ENCODE measurements around the gene RNF213. TPM values are rescaled to one million over a fixed set of nuclear protein-coding genes. Genes with fewer than 3 reads are reported as not detected.

Gene RNF213
- total and polyA plus RNA-seq, 4 donors = 18.2 to 104 (median 33.5) TPM

DNA sequence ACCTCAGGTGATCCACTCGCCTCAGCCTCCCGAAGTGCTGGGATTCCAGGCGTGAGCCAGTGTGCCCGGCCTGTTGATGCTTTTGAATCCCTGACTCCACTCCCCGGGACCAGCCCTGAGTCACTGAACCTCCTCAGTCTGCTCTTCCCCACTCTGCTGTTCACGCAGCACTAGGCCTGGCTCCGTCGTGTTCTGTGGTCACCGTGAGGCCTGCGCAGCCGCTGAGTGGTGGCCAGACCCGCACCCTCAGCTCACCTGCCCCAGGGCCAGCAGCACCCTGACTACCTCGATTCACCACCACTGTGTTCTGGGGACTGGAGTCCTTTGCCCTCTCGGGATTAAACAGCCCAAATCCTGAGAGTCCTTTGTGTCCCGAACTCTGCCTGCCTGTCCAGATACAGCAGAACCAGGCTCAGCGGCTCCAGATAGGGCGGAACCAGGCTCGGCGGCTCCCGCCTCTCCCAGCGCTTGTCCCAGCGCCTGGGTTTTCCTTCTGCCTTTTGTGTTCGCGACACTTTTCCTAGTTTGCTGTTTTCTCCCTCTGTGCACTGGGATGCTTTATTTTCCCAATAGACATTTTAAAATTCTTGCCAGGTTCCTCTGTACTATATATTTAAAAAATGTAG lies 95.7 kb downstream of the RNF213 start:
- no peaks in the 10 kb centered on the region for H3K27me3 ChIP-seq (ENCODE audit: control insufficient read depth in 4 of 4, insufficient read depth in 4 of 4, low read length in 3 of 4)
- H3K9ac ChIP-seq (ENCODE audit: low read depth in 1 of 2, low read length in 2 of 2) = no peak overlapping the region
- DNase-seq (ENCODE audit: low spot score) = no peak
- H3K9me3 ChIP-seq (ENCODE audit: control insufficient read depth in 4 of 4, low read length in 3 of 4) = no peaks in the 10 kb centered on the region
- peaks cover 19 to 81% (median 72%) of the 10 kb centered on the region in 4 donors for H3K36me3 ChIP-seq (ENCODE audit: control insufficient read depth in 4 of 4, insufficient read depth in 3 of 4, low read depth in 1 of 4, low read length in 3 of 4)
- 95% methylated on average over 24 of the region's 24 CpGs for WGBS
- H3K27ac ChIP-seq (ENCODE audit: low read depth in 1 of 2, low read length in 2 of 2) = no peak overlapping the region
- TF ChIP-seq RXRA (IDR thresholded peaks at IDR 0.05) = no peak
- no peak for TF ChIP-seq FOXA1 (IDR thresholded peaks at IDR 0.05)
- TF ChIP-seq, protein P1, sequence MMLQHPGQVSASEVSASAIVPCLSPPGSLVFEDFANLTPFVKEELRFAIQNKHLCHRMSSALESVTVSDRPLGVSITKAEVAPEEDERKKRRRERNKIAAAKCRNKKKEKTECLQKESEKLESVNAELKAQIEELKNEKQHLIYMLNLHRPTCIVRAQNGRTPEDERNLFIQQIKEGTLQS (IDR thresholded peaks at IDR 0.05) = no peak
- TF ChIP-seq TAF1 (conservative IDR thresholded peaks at IDR 0.05) = no peak
- no peak for TF ChIP-seq GABPA (IDR thresholded peaks at IDR 0.05 in 1 of 2, conservative IDR thresholded peaks at IDR 0.05 in 1 of 2)
- TF ChIP-seq, protein P2, sequence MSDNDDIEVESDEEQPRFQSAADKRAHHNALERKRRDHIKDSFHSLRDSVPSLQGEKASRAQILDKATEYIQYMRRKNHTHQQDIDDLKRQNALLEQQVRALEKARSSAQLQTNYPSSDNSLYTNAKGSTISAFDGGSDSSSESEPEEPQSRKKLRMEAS (IDR thresholded peaks at IDR 0.05) = no peak
- no peak for TF ChIP-seq SP1 (IDR thresholded peaks at IDR 0.05)
- no peak for TF ChIP-seq JUND (IDR thresholded peaks at IDR 0.05)
- H3K4me3 ChIP-seq (ENCODE audit: low read depth in 1 of 3, low read length in 3 of 3) = no peak overlapping the region
- H3K4me1 ChIP-seq (ENCODE audit: control insufficient read depth in 4 of 4, insufficient read depth in 4 of 4, low read length in 3 of 4) = no peaks in the 10 kb centered on the region

DNA sequence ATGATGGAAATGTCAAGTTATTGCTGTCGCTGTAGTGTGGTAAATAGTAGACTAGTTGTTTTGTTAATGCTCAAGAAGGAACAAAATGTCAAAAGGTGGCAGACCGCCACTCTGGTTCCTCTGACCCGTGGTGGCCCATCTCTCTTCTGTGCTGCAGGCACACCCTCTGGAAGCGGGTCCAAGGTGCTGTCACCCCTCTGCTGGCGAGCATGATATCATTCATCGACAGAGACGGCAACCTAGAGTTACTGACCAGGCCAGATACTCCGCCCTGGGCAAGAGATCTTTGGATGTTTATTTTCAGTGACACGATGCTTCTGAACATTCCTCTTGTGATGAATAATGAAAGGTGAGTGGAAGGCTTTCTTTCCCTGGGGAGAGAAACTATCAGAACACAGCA lies 97.5 kb downstream of the RNF213 start:
- no peaks in the 10 kb centered on the region for H3K4me1 ChIP-seq (ENCODE audit: control insufficient read depth in 4 of 4, insufficient read depth in 4 of 4, low read length in 3 of 4)
- H3K36me3 ChIP-seq (ENCODE audit: control insufficient read depth in 4 of 4, insufficient read depth in 3 of 4, low read depth in 1 of 4, low read length in 3 of 4) = peaks cover 22 to 79% (median 66%) of the 10 kb centered on the region in 4 donors
- 96% methylated on average over 9 of the region's 9 CpGs for WGBS

DNA sequence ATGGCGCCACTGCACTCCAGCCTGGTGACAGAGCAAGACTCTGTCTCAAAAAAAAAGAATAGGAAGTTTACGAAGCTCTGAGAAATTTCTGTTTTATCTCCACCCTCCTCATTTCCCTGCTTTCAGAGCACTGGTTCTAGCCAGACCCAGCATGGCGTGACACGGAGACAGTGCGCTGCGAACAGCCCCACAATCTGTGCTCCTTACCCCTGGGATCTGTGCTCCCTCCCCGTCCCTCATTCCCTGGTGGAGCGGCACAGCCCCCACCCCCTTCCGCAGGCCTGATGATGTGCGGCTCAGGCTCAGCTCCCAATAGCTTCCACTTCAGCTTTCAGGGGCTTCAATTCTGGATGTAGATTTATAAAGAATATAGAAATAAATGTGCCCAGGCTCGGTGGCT lies 98.2 kb downstream of the RNF213 start:
- no peaks in the 10 kb centered on the region for H3K4me1 ChIP-seq (ENCODE audit: control insufficient read depth in 4 of 4, insufficient read depth in 4 of 4, low read length in 3 of 4)
- no peak overlapping the region for H3K9ac ChIP-seq (ENCODE audit: low read depth in 1 of 2, low read length in 2 of 2)
- no peaks in the 10 kb centered on the region for H3K27me3 ChIP-seq (ENCODE audit: control insufficient read depth in 4 of 4, insufficient read depth in 4 of 4, low read length in 3 of 4)
- H3K36me3 ChIP-seq (ENCODE audit: control insufficient read depth in 4 of 4, insufficient read depth in 3 of 4, low read depth in 1 of 4, low read length in 3 of 4) = peaks cover 16 to 78% (median 67%) of the 10 kb centered on the region in 4 donors
- no peak overlapping the region for H3K27ac ChIP-seq (ENCODE audit: low read depth in 1 of 2, low read length in 2 of 2)
- no peaks in the 10 kb centered on the region for H3K9me3 ChIP-seq (ENCODE audit: control insufficient read depth in 4 of 4, low read length in 3 of 4)
- 84% methylated on average over 11 of the region's 11 CpGs for WGBS
- no peak overlapping the region for H3K4me3 ChIP-seq (ENCODE audit: low read depth in 1 of 3, low read length in 3 of 3)
- TF ChIP-seq, protein P2 (IDR thresholded peaks at IDR 0.05) = no peak
- TF ChIP-seq HNF4A (conservative IDR thresholded peaks at IDR 0.05) (no peak), SP1 (IDR thresholded peaks at IDR 0.05) (no peak), JUND (IDR thresholded peaks at IDR 0.05) (no peak), RAD21 (IDR thresholded peaks at IDR 0.05) (no peak)
- TF ChIP-seq, protein P3, sequence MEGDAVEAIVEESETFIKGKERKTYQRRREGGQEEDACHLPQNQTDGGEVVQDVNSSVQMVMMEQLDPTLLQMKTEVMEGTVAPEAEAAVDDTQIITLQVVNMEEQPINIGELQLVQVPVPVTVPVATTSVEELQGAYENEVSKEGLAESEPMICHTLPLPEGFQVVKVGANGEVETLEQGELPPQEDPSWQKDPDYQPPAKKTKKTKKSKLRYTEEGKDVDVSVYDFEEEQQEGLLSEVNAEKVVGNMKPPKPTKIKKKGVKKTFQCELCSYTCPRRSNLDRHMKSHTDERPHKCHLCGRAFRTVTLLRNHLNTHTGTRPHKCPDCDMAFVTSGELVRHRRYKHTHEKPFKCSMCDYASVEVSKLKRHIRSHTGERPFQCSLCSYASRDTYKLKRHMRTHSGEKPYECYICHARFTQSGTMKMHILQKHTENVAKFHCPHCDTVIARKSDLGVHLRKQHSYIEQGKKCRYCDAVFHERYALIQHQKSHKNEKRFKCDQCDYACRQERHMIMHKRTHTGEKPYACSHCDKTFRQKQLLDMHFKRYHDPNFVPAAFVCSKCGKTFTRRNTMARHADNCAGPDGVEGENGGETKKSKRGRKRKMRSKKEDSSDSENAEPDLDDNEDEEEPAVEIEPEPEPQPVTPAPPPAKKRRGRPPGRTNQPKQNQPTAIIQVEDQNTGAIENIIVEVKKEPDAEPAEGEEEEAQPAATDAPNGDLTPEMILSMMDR (IDR thresholded peaks at IDR 0.05; ENCODE audit: low read depth, low read length, missing input control) = no peak
- DNase-seq (ENCODE audit: low spot score) = no peak

More for the DNA sequence above, 97.5 kb downstream of the RNF213 start:
- no peaks in the 10 kb centered on the region for H3K27me3 ChIP-seq (ENCODE audit: control insufficient read depth in 4 of 4, insufficient read depth in 4 of 4, low read length in 3 of 4)
- H3K27ac ChIP-seq (ENCODE audit: low read depth in 1 of 2, low read length in 2 of 2) = no peak overlapping the region
- H3K9me3 ChIP-seq (ENCODE audit: control insufficient read depth in 4 of 4, low read length in 3 of 4) = no peaks in the 10 kb centered on the region
- H3K4me3 ChIP-seq (ENCODE audit: low read depth in 1 of 3, low read length in 3 of 3) = no peak overlapping the region
- no peak overlapping the region for H3K9ac ChIP-seq (ENCODE audit: low read depth in 1 of 2, low read length in 2 of 2)
- TF ChIP-seq, protein P1 (IDR thresholded peaks at IDR 0.05) = no peak
- TF ChIP-seq EGR1 (IDR thresholded peaks at IDR 0.05; ENCODE audit: low read depth in 2 of 2) (no peak), YY1 (IDR thresholded peaks at IDR 0.05) (no peak), FOXA2 (IDR thresholded peaks at IDR 0.05) (no peak), RAD21 (IDR thresholded peaks at IDR 0.05) (no peak), RXRA (IDR thresholded peaks at IDR 0.05) (no peak), GABPA (IDR thresholded peaks at IDR 0.05 in 1 of 2, conservative IDR thresholded peaks at IDR 0.05 in 1 of 2) (no peak)
- TF ChIP-seq, protein P4, sequence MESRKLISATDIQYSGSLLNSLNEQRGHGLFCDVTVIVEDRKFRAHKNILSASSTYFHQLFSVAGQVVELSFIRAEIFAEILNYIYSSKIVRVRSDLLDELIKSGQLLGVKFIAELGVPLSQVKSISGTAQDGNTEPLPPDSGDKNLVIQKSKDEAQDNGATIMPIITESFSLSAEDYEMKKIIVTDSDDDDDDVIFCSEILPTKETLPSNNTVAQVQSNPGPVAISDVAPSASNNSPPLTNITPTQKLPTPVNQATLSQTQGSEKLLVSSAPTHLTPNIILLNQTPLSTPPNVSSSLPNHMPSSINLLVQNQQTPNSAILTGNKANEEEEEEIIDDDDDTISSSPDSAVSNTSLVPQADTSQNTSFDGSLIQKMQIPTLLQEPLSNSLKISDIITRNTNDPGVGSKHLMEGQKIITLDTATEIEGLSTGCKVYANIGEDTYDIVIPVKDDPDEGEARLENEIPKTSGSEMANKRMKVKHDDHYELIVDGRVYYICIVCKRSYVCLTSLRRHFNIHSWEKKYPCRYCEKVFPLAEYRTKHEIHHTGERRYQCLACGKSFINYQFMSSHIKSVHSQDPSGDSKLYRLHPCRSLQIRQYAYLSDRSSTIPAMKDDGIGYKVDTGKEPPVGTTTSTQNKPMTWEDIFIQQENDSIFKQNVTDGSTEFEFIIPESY (IDR thresholded peaks at IDR 0.05) = no peak
- DNase-seq (ENCODE audit: low spot score) = no peak

Data from liver (tissue), 9 donors.